Activated CD4-positive, alpha-beta T cell treated with anti-CD3 and anti-CD28 coated beads, Interleukin-2, Interleukin-4, amounts not matched to agents 100 ng/mL and 50 ng/mL, durations not matched to agents 16 hours and 8 hours (primary cell): ENCODE data around the gene TMEM231.
A peak's percentile ranks its signal among the peaks of the same experiment; 100 is the strongest.
"Not testable (repeated sequence)": the region's sequence is repeated elsewhere in the genome, so short reads cannot be mapped to it uniquely, and the experiment has no call there.

Experiments
- DNase-seq: peaks from one replicate; pipeline ENCODE4 v3.0.0-alpha.2; 2020; ENCODE audit warnings: low spot score

The TMEM231 gene

DNA sequence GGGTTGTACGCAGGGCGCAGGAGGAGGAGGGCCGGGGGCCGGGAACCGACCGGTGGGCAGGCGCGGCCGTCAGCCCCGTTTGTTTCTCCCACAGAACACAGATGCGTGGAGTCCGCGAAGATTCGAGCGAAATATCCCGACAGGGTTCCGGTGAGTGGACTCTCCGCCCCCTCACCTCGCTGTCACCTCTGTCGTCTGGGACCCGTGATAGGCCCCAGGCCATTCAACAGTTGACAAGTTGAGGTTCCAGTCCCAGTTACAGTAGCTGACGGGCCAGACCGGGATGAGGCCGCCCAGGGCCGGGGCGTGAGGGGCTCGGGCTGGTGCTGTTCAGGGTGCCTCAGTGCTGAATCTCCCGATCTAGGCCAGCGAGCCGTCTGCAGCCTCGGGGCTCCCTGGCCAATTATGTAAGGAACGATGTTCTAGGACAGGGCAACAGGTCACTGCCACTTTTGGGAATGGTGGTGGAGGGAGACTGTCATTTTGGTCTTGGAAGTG lies 10.8 kb upstream of the TMEM231 start:
- no peak for DNase-seq

DNA sequence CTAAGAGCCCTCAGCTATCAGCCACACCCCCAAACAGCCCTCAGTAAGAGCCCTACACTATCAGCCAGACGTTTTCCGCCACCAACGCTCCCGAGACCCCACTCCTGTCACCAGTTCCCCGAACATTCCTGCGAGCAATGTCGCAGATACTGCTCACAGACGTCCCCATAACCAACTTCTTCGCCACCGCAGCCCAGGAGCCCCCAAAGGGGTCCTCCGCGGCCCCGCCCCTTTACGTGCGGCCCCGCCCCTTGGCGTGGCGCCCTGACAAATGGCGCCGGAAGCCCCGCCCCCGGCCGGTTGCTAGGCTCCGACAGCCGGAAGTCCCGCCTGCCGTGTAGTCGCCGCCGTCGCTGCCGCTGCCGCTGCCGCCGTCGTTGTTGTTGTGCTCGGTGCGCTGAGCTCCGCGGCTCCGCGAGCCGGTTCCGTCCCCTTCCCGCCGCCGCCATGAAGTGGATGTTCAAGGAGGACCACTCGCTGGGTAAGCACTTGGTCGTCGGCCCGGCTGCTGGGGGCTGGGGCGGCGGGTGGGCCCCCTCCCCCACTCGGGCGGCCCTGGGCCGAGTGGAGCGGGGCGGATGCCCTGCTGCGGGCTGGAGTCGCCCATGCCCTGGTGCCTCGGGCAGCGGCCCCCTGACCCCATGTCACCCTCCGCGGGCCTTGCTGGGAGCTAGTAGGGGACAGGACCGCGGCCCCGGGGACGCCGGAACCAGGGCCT lies 10.1 kb upstream of the TMEM231 start, which contains the start of gene GABARAPL2:
Gene GABARAPL2, plus strand, starts transcription at position 340 of the 718 bp plus-strand sequence. Its CDS starts 108 bp downstream, at position 448.
- DNase-seq, result peak; percentile 89

DNA sequence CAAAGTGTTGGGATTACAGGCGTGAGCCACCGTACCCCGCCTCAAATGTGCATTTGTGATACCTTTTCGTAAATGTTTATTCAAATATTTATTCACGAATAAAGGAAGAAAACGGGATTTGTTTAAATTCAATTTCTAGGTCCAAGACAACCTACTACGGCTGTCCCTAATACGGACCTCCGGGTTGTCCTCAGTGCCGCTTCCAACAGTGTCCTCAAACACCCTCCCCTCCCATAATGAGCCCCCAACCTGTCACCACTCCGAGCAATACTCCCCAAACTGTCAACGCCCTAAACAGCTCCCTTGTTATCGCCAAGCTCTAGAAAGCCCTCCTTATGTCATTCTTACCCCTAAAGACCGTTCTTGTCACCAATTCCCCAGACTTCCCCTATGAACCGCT lies 9.6 kb upstream of the TMEM231 start:
- DNase-seq, result no peak

DNA sequence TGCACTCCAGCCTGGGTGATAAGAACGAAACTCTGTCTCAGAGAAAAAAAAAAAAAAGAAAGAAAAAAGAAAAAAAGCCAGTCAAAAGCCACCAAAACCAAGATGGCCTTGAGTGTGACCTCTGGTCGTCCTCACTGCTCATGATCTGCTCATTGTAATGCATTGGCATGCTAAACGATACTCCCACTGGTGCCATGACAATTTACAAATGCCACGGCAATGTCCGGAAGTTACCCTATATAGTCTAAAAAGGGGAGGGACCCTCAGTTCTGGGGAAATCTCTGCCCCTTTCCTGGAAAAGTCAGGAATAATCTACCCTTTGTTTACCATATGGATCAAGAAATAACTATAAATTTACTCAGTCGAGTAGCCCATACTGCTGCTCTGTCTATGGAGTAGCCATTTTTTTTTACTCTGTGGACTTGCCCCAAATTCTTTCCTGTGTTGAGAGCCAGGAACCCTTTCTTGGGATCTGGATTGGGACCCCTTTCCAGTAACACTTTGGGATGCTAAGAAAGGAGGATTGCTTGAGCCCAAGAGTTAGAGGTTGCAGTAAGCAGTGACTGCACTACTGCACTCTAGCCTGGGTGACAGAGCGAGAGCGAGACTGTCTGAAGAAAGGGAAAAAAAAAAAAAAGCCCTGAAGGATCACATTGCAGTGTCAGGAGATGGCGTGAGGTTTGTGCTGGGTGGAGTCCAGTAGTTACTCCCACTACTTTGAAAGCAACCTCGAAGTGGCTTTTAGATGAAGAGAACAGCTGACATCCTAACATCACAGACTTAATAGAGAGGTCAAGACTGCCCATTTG lies 3.7 kb upstream of the TMEM231 start:
- DNase-seq, result no peak

DNA sequence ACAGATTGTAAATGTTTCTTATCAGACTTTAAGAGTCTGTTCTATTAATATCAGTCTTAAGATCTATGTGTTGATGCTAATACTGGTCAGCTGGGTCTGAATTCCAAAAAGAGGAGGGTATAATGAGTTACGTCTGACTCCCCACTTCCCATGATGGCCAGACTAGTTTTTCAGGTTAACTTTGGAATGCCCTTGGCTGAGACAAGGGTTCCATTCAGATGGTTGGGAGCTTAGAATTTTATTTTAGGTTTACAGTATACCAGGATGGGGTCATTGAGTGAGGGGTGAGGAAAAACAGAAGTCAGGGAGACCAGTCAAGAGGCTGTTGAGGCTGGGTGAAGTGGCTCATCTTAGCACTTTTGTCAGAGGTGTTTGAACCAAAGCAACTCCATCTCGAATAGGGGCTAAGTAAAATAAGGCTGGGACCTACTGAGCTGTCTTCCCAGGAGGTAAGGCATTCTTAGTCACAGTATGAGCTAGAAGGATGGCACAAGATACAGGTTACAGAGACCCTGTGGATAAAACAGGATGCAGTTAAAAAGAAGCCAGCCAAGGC lies 2.9 kb upstream of the TMEM231 start:
- DNase-seq, result no peak

DNA sequence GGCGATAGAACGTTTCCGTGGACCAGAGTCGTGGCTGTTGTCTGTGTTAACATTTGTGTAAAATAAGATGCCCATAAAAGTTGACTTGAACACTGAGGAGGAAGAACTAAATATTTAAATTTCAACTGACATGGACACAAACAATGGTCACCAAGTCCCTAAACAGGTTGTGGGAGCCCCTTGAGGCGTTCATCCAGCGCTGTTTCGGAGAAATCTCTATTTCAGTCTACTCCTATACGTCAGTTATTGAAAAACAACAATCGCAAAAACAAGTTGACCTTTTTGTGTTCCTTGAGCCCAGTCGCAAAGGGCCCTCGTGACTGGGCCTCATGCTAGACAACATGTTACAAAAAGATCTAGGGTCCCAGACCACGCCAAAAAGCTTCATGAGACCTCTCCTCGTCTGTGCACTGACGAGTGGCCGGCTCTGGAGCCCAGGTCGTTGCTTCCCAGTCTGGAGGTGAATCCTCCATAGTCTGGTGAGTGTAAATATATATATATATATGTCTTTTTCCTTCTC lies 439 bp upstream of the TMEM231 start:
- no peak for DNase-seq

DNA sequence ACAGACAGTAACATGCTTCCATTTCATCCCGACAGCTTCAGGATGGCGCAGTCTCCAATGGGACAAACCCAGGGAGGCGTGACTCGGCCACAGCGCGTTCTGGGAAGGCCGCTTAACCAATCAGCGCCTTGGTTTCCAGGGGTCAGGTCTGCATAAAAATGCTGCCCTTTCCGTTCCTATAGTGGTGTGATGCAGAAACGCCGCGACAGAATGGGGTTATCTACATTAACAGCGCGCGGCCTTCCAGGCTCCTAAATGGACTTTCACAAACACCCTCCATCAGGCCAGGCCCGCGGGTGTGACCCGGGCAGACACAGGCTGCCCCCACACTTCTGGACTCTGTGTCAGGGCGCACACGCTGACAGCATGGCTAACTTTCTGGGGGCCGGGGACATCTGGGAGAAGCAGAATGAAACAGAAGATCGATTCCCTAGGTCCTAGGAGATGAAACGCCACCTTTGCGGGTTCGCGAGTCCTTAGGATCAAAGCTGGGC lies 792 bp downstream of the TMEM231 start:
- DNase-seq, result peak; percentile 21

DNA sequence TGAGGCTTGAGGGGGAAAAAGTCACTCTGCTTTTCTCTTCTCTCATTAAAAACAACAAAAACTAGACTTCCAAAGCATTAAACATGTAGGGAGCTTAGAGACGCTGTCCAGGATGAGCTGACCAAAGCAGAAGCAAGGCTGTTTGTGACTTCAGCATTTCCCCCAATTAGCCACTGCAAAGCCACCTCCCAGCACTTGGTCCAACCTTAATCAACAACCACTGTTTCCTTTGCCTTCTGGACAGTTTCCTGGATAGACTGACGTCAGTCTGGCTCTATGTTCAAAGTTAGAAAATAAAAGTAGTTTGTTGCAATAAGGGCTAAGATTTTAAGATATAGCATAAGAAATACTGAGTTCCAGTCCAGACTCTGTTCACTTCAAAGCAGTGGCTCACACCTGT lies 3.1 kb downstream of the TMEM231 start:
- DNase-seq, result no peak

DNA sequence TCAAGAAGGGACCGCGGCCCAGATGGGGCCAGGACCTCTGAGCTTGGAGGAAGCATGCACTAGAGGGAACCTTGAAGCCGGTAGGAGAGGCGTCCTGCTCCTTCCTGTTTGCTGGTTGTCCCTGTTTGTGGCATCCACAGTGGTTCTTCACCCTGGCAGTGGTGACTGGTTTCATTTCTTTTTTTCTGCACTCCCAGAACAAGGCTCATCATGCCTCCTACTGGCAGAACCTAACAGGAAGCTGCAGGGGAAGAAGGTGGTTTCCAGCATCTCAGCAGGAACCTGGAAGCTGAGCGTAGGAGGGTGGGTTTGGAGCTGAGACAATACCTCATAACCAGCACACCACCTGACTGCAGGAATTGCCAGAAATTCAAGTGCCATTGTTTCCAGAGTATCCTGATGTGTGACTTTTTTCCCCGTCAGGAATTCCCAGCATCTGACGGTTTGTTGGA lies 5.8 kb downstream of the TMEM231 start:
- peak; percentile 39 for DNase-seq

DNA sequence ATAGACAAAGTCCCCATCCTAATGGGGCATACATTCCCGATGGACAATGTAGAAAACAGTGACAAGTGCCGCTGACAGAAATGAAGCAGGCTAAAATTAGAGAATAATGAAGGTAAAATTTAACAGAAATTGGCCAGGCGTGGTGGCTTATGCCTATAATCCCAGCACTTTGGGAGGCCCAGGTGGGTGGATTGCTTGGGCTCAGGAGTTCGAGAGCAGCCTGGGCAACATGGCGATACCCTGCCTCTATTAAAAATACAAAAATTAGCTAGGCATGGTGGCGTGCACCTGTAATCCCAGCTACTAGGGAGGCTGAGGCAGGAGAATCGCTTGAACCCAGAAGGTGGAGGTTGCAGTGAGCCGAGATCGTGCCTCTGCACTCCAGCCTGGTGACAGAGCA lies 7.6 kb downstream of the TMEM231 start:
- DNase-seq, result not testable (repeated sequence)

DNA sequence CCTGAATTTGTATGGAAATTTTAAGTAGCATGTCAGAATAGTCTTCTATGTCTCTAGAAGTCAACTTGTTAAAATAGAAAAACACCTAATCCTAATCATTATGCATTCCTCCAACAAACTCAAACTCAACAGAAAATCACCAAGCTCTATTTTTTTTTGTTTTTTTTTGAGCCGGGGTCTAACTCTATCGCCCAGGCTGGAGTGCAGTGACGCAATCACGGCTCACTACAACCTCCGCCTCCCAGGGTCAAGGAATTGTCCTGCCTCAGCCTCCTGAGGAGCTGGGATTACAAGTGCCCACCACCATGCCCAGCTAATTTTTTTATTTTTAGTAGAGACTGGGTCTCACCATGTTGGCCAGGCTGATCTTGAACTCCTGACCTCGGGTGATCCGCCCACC lies 9.8 kb downstream of the TMEM231 start:
- no peak for DNase-seq

DNA sequence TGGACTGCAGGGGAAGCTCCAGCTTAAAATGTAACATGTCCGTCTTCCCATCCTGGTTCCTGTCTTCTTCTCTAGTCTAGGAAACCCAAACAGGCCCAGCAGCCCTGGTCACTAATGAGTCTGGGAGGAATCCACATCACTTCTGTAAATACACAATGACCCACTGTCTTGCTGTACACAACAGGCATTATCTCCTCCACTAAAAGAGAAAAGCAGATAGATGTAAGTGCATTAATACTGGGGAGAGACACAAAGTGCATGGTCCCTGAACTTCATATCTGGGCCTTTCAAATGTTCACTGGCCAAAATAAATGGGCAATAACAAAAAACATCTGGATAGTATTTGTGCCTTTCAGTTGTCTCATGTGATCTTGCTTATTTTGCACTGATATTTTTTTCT lies 10.2 kb downstream of the TMEM231 start:
- not testable (repeated sequence) for DNase-seq

DNA sequence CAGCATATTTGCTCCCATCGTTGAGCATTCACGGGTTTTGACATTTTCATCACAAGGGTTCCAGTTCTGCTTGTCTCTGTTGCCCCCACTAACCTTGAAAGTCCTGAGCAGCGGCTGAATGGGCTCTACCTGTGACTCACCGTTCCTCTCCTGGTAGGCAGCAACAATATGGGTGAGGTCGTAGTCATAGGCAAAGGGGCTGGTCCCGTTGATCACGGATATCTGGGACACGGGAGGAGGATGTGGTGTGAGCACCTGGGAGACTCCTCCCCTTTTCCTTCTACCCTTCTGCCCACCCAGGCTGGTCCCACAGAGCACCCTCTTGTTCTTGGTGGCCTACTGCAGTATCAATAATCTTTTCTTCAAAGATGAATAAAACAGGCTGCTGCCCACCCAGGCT lies 13.6 kb downstream of the TMEM231 start:
- not testable (repeated sequence) for DNase-seq

DNA sequence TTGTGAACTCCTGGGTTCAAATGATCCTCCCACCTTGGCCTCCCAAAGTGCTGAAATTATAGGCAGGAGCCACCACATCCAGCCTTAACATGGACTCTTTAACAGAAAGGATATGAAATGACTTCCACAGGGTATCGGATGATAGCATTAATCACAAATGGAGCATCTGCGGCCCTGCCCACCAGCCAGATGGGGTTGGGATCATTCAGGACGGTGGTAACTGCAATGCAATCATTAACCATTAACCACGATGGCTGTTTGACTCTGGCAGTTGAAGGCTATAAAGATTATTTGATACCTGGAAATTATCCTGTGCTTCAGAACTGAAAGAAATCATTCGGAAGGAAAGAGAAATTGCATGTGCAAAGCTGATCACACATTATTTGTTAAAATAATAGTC lies 14.8 kb downstream of the TMEM231 start:
- DNase-seq, result no peak

DNA sequence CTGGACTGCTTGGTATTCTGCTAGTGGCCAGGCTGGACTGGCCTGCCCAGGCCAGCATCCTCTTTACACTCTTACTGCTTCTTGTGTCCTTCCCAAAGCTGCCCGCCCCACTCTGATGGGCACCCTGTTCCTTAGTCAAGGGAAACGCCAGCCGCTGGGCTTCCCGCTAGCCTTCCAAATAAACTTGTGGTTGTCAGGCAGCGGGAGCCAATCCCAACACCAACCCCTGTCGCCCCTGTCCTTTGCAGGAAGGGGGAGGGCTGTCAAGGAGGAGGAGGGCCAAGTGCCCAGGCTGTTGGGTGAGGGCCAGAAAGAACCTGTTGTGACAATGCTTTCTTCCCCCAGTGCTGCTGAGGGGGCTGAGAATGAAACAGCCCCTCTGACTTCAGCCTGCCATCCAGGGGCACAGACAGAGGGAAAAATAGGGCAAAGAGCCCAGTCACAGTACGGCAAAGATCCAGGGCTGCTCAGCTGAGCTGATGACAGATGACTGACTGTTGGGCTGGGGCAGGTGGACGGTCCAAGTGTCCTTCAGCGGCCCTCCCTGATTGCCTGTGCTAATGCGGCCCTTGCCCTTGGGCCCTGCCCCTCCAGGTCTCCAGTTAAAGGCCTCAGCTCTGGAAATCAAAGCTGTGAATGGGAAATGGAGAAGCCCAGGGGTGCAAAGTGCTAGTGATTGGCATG lies 17.0 kb downstream of the TMEM231 start:
- not testable (repeated sequence) for DNase-seq

DNA sequence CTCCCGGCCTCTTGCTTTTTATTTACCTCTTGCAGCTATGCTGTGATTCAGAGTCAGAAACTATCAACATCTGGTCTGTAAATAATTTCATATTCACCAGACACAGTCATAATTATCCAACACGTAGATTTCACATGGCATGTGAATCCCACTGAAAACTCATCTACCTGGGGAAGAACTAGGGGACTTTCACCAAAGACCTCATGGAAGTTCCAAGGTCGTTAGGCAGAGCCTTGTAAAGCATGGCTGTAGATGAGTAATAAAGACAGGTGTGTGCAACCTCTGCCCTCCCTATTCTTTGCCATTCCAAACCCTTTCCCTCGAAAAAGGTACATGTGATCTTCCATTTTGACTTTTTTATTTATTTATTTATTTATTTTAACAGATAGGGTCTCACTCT lies 18.3 kb downstream of the TMEM231 start:
- no peak for DNase-seq

DNA sequence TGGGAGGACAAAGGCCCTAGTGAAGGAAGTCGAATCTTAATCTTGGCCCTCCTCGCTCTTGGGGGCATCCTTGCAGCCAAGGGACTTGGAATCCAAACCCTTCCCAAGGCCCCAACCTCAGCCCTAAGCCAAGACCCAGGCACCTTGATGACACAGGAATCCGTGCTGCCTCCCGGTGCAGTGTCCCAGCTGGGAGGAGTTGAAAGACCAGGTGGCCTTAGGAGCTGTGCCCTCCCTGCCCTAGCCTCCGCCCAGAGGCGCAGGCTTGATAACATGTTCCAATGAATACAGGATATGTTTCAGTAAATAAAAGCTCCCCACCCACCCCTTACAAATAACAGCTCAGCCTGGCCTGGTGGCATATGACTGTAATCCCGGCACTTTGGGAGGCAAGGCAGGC lies 20.2 kb downstream of the TMEM231 start, which contains the start of gene CHST5:
Gene CHST5, minus strand, starts transcription at position 208 of the 400 bp plus-strand sequence. CDS start 5,724 bp downstream, outside the sequence.
- DNase-seq, result no peak

DNA sequence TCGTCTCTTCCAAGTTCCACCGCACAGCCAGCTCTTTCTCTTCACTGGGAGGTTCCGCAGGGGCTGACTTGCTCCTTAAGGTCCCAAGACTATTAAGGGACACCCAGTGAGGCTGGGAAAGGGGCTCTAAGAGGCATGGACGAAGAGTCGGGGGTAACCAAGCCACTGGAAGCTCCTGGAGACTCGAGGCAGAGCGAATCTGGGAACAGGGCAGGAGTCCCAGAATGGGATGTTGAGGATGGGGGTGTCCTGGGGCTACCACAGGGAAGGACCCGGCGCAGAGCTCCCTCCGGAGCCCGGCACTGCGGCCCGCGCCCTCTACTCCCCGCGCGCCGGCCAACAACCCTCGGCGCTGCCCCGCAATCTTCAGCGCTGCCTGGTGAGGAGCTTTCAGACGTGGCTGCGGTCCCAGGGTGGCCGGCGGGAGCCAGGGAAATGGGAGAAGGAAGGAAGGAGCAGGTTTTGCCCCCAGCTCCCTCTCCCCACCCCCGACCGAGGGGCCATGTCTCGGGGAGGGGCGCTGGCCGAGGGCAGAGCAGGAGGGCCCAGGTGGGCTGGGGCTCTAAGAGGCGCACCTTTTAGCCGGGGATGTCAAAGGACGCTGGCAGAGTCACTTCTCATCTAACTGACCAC lies 20.7 kb downstream of the TMEM231 start:
- DNase-seq, result no peak

DNA sequence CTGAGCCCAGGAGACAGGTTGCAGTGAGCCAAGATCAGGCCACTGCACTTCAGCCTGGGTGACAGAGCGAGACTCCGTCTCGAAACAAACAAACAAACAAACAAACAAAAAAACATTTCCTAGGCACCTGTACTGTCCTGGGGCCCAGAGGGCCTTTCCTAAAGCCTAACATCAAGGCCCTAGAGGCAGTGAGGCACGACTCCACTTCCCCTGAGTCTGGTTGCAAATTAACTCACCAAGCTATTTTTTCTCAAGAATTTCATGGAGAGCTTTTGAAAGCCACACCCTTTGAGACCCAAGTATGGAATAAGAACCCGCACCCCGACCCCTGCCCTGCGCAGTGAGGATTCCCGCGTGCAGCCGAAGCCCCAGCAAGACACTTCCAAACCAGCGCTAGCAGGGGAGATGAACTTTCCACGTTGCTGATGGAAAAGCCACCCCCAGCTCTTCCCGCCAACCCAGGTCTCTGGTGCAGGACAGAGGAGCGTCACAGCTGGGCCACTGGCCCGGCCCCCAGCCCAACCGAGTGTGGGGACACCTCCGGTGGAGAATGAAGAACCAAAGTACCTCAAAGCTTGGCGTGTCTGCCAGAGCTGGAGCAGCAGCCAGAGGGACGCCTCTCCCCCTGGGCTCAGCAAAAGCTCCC lies 21.4 kb downstream of the TMEM231 start:
- DNase-seq, result no peak

DNA sequence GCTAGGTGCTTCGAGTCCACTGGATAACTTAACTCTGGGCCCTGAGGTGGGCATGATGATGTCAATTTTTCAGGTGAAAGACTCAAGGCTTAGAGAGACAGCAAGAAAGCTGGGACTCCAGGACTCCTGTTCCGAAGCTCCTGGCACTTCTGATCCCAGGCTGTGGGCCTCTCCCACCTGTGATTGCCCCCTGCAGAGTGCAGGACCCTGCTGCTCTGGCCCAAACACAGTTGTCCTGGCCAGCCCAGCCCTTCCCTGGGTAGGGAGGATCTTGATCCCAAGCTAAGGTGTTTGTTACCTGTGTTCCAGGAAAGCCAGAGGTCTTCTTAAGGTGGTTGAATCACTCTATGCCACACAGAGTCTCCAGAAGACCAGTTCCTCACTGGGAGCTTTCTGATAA lies 23.3 kb downstream of the TMEM231 start:
- DNase-seq, result no peak
